ENCODE results near the gene CPNE5. TPM values are rescaled to one million over a fixed set of nuclear protein-coding genes. Genes with fewer than 3 reads are reported as not detected.

The CPNE5 gene
- total and polyA plus RNA-seq, 9 of the 15 experiments (the other 6 are each of a cell fraction or from before 2014, with no cell fraction given) = 0.14 to 1.0 (median 0.46) TPM; not detected in 2

DNA sequence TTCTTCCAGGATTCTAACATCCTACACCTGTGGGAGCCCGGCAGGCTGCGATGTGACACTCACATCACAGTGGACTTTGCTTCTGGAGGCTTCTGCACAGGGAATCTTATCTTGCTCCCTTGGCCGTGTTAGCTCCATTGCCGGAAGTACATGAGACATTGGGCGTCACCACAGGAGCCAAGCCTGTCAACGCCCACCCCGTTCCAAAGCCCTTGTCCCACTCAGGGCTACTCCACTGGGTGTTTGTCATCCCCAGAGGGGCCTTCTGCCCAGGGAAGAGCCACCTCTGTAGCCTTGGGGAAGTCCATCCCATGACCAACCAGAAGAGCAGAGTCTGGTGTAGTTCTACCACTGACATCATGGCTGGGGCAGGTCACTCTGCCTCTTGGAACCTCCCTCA is 139.9 kb downstream of the CPNE5 start (continued):
- TF ChIP-seq, protein P1, sequence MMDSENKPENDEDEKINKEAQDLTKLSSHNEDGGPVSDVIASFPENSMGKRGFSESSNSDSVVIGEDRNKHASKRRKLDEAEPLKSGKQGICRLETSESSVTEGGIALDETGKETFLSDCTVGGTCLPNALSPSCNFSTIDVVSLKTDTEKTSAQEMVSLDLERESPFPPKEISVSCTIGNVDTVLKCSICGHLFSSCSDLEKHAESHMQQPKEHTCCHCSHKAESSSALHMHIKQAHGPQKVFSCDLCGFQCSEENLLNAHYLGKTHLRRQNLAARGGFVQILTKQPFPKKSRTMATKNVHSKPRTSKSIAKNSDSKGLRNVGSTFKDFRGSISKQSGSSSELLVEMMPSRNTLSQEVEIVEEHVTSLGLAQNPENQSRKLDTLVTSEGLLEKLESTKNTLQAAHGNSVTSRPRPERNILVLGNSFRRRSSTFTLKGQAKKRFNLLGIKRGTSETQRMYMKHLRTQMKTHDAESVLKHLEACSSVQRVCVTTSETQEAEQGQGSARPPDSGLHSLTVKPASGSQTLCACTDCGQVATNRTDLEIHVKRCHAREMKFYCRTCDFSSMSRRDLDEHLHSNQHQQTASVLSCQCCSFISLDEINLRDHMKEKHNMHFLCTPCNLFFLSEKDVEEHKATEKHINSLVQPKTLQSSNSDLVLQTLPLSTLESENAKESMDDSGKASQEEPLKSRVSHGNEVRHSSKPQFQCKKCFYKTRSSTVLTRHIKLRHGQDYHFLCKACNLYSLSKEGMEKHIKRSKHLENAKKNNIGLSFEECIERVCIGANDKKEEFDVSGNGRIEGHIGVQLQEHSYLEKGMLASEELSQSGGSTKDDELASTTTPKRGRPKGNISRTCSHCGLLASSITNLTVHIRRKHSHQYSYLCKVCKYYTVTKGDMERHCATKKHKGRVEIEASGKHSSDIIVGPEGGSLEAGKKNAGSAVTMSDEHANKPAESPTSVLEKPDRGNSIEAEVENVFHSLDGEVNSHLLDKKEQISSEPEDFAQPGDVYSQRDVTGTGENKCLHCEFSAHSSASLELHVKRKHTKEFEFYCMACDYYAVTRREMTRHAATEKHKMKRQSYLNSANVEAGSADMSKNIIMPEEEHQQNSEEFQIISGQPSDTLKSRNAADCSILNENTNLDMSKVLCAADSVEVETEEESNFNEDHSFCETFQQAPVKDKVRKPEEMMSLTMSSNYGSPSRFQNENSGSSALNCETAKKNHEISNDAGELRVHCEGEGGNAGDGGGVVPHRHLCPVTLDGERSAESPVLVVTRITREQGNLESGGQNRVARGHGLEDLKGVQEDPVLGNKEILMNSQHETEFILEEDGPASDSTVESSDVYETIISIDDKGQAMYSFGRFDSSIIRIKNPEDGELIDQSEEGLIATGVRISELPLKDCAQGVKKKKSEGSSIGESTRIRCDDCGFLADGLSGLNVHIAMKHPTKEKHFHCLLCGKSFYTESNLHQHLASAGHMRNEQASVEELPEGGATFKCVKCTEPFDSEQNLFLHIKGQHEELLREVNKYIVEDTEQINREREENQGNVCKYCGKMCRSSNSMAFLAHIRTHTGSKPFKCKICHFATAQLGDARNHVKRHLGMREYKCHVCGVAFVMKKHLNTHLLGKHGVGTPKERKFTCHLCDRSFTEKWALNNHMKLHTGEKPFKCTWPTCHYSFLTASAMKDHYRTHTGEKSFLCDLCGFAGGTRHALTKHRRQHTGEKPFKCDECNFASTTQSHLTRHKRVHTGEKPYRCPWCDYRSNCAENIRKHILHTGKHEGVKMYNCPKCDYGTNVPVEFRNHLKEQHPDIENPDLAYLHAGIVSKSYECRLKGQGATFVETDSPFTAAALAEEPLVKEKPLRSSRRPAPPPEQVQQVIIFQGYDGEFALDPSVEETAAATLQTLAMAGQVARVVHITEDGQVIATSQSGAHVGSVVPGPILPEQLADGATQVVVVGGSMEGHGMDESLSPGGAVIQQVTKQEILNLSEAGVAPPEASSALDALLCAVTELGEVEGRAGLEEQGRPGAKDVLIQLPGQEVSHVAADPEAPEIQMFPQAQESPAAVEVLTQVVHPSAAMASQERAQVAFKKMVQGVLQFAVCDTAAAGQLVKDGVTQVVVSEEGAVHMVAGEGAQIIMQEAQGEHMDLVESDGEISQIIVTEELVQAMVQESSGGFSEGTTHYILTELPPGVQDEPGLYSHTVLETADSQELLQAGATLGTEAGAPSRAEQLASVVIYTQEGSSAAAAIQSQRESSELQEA (IDR thresholded peaks at IDR 0.05; ENCODE audit: low read depth) = no peak
- TF ChIP-seq NRF1 (conservative IDR thresholded peaks at IDR 0.05 in 1 of 2, IDR thresholded peaks at IDR 0.05 in 1 of 2) (0 out of 4 replicates have a peak, but pooled peaks of 1 of the 2 experiments have one; percentile 15), ZNF79 (CRISPR knock-in tag; IDR thresholded peaks at IDR 0.05; ENCODE audit: low read depth) (no peak), ZNF263 (CRISPR knock-in tag; IDR thresholded peaks at IDR 0.05; ENCODE audit: borderline replicate concordance) (no peak)
- TF ChIP-seq, protein P2, sequence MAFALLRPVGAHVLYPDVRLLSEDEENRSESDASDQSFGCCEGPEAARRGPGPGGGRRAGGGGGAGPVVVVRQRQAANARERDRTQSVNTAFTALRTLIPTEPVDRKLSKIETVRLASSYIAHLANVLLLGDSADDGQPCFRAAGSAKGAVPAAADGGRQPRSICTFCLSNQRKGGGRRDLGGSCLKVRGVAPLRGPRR (CRISPR knock-in tag; IDR thresholded peaks at IDR 0.05) = no peak
